K562 (cell line): ENCODE results near the gene AHI1.

Experiments
- BRCA1 ChIP-seq, 2 experiments: fragments of 450-650 bp in 1 of 2; sonication (generic) in 1 of 2; formaldehyde crosslinking in 1 of 2; IDR thresholded peaks; 2 replicates each; pipeline versions ENCODE4 v1.5.0 to v1.6.1; 2017 to 2020; ENCODE audit warnings: mild to moderate bottlenecking in 1 of 2, missing genetic modification reagents in 1 of 2
- CHD2 ChIP-seq: IDR thresholded peaks from 2 replicates; pipeline ENCODE4 v1.6.1; 2011; ENCODE audit warnings: low read depth, low read length
- EP300 ChIP-seq: IDR thresholded peaks from 2 replicates; pipeline ENCODE4 v1.6.1; 2012; ENCODE audit warnings: low read length, improper control_type of control experiment
- EZH2 ChIP-seq: IDR thresholded peaks from 2 replicates; pipeline ENCODE4 v1.6.1; 2012; ENCODE audit warnings: low read depth, mild to moderate bottlenecking, inconsistent platforms, low read length, borderline replicate concordance
- JUN ChIP-seq, 2 experiments: sonication (generic) in 1 of 2; formaldehyde crosslinking in 1 of 2; IDR thresholded peaks; 2 replicates each; pipeline versions ENCODE4 v1.6.1 to v1.8.0; 2012 to 2022; ENCODE audit warnings: borderline replicate concordance in 2 of 2, mild to moderate bottlenecking in 2 of 2, improper control_type of control experiment in 1 of 2, low read depth in 1 of 2, low read length in 1 of 2, missing genetic modification reagents in 1 of 2
- SIRT6 ChIP-seq: IDR thresholded peaks from one replicate; pipeline ENCODE4 v1.6.1; 2012; ENCODE audit warnings: low read depth, mild to moderate bottlenecking, control low read depth, inconsistent platforms, low read length, moderate library complexity
- SREBF2 ChIP-seq: sonication (generic); formaldehyde crosslinking; IDR thresholded peaks from 2 replicates; pipeline ENCODE4 v1.4.0; 2020; ENCODE audit warnings: mild to moderate bottlenecking, missing genetic modification reagents
- TF ChIP-seq, protein P1 (sequence below): fragments of 250-450 bp; sonication (Bioruptor Pico); IDR thresholded peaks from 2 replicates; pipeline ENCODE4 v1.8.0; 2022; ENCODE audit warnings: moderate library complexity, mild to moderate bottlenecking, inconsistent platforms
- TF ChIP-seq, protein P2 (sequence below): sonication (generic); formaldehyde crosslinking; IDR thresholded peaks from 2 replicates; pipeline ENCODE4 v1.8.1; 2022; ENCODE audit warnings: missing genetic modification reagents
- TF ChIP-seq, protein P3 (sequence below), 3 experiments: IDR thresholded peaks in 2 of 3; conservative IDR thresholded peaks in 1 of 3; 2 replicates each; pipeline ENCODE4 v1.5.1; 2011 to 2012; ENCODE audit warnings: low read length in 3 of 3, mild to moderate bottlenecking in 3 of 3, control low read depth in 2 of 3, improper control_type of control experiment in 1 of 3, inconsistent platforms in 1 of 3, low read depth in 1 of 3, mixed read lengths in 1 of 3, moderate library complexity in 1 of 3; ENCODE audit not compliant: insufficient read depth in 2 of 3

DNA sequence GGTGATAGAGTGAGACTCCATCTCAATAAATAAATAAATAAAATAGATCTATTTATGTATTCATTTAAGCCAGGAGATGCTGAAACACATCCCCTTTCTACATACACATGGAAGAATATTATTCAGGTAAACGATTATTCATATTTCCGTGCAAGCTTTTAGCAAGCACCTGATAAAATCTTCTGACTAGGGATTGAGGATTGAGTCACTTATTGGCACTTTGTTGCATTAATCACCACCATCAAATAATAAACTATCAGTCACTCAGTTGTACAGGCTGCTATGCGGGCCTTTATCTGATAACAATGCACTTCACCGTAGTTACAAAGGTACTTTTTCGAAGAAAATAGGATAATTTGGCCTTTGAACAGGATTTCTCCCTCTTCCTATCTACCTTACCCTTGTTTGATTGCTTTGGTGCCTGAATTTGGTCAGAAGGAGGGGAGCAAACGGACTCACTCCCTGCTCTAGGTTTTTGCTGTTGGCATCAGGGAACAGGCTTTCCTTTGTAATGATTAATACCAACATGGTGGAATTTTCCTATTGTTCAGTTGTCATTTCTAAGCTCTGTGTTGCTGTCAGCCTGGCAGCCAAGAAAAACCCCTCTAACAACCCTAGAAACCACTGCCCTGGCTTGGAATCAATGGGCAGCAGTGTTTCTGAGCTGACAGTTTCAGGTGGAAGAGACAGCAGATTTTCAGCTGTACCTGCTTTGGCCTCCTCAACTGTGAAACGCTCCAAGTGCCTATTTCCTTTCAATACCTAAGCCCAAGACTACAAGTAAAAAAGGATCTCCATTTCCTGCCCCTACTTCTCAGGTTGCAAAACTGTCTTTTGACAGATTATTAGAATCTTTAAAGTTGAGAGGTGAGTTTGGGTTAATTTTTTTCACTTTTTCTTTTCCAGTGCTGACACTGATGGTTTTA is 253.4 kb downstream of the AHI1 start:
- TF ChIP-seq BRCA1 (IDR thresholded peaks at IDR 0.05): no peak
- TF ChIP-seq BRCA1 (CRISPR knock-in tag; IDR thresholded peaks at IDR 0.05): no peak
- no peak for TF ChIP-seq EP300
- TF ChIP-seq JUN (IDR thresholded peaks at IDR 0.05; ENCODE audit: borderline replicate concordance, low read depth, low read length): no peak
- TF ChIP-seq JUN (CRISPR knock-in tag; IDR thresholded peaks at IDR 0.05; ENCODE audit: borderline replicate concordance): no peak
- TF ChIP-seq, protein P1, sequence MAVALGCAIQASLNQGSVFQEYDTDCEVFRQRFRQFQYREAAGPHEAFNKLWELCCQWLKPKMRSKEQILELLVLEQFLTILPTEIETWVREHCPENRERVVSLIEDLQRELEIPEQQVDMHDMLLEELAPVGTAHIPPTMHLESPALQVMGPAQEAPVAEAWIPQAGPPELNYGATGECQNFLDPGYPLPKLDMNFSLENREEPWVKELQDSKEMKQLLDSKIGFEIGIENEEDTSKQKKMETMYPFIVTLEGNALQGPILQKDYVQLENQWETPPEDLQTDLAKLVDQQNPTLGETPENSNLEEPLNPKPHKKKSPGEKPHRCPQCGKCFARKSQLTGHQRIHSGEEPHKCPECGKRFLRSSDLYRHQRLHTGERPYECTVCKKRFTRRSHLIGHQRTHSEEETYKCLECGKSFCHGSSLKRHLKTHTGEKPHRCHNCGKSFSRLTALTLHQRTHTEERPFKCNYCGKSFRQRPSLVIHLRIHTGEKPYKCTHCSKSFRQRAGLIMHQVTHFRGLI: no peak
- TF ChIP-seq EZH2: no peak
- no peak for TF ChIP-seq CHD2
- TF ChIP-seq SREBF2 (CRISPR knock-in tag): no peak
- no peak for TF ChIP-seq SIRT6
- TF ChIP-seq, protein P2, sequence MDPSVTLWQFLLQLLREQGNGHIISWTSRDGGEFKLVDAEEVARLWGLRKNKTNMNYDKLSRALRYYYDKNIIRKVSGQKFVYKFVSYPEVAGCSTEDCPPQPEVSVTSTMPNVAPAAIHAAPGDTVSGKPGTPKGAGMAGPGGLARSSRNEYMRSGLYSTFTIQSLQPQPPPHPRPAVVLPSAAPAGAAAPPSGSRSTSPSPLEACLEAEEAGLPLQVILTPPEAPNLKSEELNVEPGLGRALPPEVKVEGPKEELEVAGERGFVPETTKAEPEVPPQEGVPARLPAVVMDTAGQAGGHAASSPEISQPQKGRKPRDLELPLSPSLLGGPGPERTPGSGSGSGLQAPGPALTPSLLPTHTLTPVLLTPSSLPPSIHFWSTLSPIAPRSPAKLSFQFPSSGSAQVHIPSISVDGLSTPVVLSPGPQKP: no peak
- TF ChIP-seq, protein P3, sequence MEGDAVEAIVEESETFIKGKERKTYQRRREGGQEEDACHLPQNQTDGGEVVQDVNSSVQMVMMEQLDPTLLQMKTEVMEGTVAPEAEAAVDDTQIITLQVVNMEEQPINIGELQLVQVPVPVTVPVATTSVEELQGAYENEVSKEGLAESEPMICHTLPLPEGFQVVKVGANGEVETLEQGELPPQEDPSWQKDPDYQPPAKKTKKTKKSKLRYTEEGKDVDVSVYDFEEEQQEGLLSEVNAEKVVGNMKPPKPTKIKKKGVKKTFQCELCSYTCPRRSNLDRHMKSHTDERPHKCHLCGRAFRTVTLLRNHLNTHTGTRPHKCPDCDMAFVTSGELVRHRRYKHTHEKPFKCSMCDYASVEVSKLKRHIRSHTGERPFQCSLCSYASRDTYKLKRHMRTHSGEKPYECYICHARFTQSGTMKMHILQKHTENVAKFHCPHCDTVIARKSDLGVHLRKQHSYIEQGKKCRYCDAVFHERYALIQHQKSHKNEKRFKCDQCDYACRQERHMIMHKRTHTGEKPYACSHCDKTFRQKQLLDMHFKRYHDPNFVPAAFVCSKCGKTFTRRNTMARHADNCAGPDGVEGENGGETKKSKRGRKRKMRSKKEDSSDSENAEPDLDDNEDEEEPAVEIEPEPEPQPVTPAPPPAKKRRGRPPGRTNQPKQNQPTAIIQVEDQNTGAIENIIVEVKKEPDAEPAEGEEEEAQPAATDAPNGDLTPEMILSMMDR (IDR thresholded peaks at IDR 0.05 in 2 of 3, conservative IDR thresholded peaks at IDR 0.05 in 1 of 3; ENCODE audit: insufficient read depth in 2 of 3, low read depth in 1 of 3, low read length in 3 of 3): no peak
